ENCODE data around the gene DNAJC17.
A peak's percentile ranks its signal among the peaks of the same experiment; 100 is the strongest.

The DNAJC17 gene

DNA sequence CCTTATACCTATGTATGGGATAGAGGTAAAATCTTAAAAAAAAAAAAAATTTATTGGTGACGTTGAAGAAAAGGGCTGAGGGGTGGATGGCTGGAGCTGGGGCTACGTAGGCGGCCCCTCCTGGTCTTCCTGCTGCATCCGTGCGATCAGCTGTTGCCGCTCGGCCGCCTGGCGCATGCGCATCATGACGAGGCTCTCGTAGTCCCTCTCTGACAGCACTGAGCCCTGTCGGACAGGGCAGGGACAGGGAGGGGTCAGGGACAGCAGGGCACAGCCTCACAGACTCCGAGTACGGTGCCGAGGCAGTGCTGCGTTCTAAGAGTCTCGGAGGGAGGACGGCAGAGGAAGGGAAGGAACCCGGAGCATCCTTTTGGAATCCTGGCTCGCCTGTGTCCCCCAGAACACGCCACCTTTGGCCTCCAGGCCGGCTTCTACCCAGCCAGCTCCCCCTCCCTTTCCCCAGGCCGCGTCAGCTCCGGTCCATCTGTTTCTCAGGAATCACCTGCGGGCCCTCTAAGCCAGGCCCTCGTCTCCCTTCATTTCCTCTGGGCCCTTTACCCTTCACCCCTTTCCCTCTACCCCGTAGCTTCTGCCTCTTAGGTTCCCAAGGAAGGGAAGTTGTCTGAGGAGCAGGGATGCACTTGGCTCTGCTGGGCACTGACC is 39.3 kb downstream of the DNAJC17 start:
- Histone ChIP-seq H3K36me3 (ENCODE audit: control insufficient read depth, insufficient read depth, low read length) (peaks cover 15% of the 10 kb centered on the region), H3K27ac (ENCODE audit: low read depth, low read length, severe bottlenecking) (no peak overlapping the region), H3K9me3 (ENCODE audit: control insufficient read depth, low read length) (no peaks in the 10 kb centered on the region), H3K4me3 (ENCODE audit: extremely low read depth, insufficient read depth, low read length, poor library complexity, severe bottlenecking) (no peak overlapping the region), H3K4me1 (ENCODE audit: control insufficient read depth, insufficient read depth, low read length, poor library complexity, severe bottlenecking) (peaks cover 40% of the 10 kb centered on the region)
- WGBS, 2 experiments (ENCODE audit: insufficient coverage in 2 of 2) = 93 to 94% methylated on average over 27 to 28 of the region's 29 CpGs

DNA sequence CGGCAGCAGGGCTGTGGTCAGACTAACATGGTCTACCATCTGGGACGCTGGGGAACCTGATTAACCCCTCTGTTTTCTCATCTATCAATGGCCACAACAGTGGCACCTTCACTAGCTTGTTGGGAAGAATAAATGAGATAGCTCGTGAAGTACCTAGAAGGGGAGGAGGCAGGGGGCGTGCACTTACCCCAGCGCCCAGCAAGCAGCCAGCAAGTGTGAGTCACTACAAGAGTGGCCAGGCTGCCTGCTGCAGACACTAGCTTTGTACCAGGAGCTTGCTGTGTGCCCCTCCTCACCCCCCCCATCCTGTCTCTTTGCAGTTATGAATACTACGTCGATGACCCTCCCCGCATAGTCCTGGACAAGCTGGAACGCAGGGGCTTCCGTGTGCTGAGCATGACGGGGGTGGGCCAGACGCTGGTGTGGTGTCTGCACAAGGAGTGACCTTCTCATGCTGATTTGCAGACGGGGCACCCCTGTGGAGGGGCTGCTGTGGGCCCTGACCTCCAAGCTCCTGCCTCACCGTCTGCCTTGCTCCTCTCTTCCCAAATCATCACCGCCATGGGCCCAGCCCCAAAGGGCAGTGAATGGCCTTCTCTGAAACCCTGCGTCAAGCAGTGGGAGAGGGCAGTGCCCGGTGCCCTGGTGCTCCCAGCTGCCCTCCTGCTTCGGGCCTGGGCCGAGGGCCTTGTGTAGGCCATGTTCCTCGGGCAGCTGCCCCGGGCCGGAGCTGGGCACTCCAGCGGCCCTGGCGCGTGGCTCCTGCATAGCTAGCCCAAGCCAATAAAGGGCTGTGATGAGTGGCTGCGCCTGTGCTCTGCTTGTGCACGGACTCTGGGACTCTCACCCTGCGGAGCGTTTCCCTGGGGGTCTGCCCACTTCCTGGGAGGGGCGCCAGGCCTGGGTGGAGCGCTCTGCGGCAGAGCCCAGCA is 40.1 kb downstream of the DNAJC17 start:
- no peak overlapping the region for H3K4me3 ChIP-seq (ENCODE audit: extremely low read depth, insufficient read depth, low read length, poor library complexity, severe bottlenecking)
- H3K9me3 ChIP-seq (ENCODE audit: control insufficient read depth, low read length) = no peaks in the 10 kb centered on the region
- peaks cover 40% of the 10 kb centered on the region for H3K4me1 ChIP-seq (ENCODE audit: control insufficient read depth, insufficient read depth, low read length, poor library complexity, severe bottlenecking)
- H3K27ac ChIP-seq (ENCODE audit: low read depth, low read length, severe bottlenecking) = peak overlapping the region; percentile 5
- peaks cover 11% of the 10 kb centered on the region for H3K36me3 ChIP-seq (ENCODE audit: control insufficient read depth, insufficient read depth, low read length)
- WGBS, 2 experiments (ENCODE audit: insufficient coverage in 2 of 2) = 73 to 75% methylated on average over 25 to 28 of the region's 32 CpGs

GRCh38 chr15:40766194-40766815 is 41.0 kb downstream of the DNAJC17 start:
- peaks cover 40% of the 10 kb centered on the region for H3K4me1 ChIP-seq (ENCODE audit: control insufficient read depth, insufficient read depth, low read length, poor library complexity, severe bottlenecking)
- peaks cover 9% of the 10 kb centered on the region for H3K36me3 ChIP-seq (ENCODE audit: control insufficient read depth, insufficient read depth, low read length)
- 60 to 71% methylated on average over 4 to 7 of the region's 7 CpGs for WGBS, 2 experiments (ENCODE audit: insufficient coverage in 2 of 2)
- H3K27ac ChIP-seq (ENCODE audit: low read depth, low read length, severe bottlenecking) = peak overlapping the region; percentile 16
- no peaks in the 10 kb centered on the region for H3K9me3 ChIP-seq (ENCODE audit: control insufficient read depth, low read length)
- no peak overlapping the region for H3K4me3 ChIP-seq (ENCODE audit: extremely low read depth, insufficient read depth, low read length, poor library complexity, severe bottlenecking)

DNA sequence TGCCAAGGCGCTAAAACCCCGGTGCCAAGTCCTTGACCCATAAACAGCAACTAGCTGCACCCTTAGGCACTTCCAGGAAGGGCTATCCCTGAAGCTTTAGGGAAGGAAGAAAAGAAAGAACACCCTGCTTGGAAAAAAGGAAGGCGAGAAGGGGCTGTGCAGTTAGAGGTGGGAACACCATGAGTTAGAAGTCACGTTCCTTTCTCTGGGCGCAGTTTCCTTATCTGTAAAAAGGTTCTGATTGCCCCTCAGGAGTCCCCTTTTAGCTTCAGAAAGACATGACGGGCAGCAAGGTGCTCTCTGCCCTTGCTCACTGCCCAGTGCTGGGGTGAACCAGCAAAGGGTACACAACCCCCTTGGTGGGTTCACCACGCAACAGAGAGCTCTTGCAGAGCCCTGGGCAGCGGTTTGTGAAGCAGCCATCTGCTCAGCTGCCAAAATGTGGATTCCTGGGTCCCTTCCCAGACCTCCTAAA is 42.6 kb downstream of the DNAJC17 start:
- Histone ChIP-seq H3K4me1 (ENCODE audit: control insufficient read depth, insufficient read depth, low read length, poor library complexity, severe bottlenecking) (peaks cover 40% of the 10 kb centered on the region), H3K9me3 (ENCODE audit: control insufficient read depth, low read length) (no peaks in the 10 kb centered on the region), H3K36me3 (ENCODE audit: control insufficient read depth, insufficient read depth, low read length) (peaks cover 5% of the 10 kb centered on the region), H3K27ac (ENCODE audit: low read depth, low read length, severe bottlenecking) (no peak overlapping the region), H3K4me3 (ENCODE audit: extremely low read depth, insufficient read depth, low read length, poor library complexity, severe bottlenecking) (peak overlapping the region; percentile 55)
- WGBS, 2 experiments (ENCODE audit: insufficient coverage in 2 of 2) = 62 to 70% methylated on average over 6 to 8 of the region's 8 CpGs

- H3K27ac ChIP-seq (ENCODE audit: low read depth, low read length, severe bottlenecking) = peak within 1 kb of the TSS; percentile 57
- H3K9me3 ChIP-seq (ENCODE audit: control insufficient read depth, low read length) = no peaks in the 10 kb centered on the region
- H3K4me3 ChIP-seq (ENCODE audit: extremely low read depth, insufficient read depth, low read length, poor library complexity, severe bottlenecking) = peak within 1 kb of the TSS; percentile 55
- peaks cover 33% of the 10 kb centered on the region for H3K4me1 ChIP-seq (ENCODE audit: control insufficient read depth, insufficient read depth, low read length, poor library complexity, severe bottlenecking)
- 2 to 3% methylated on average over 54 to 67 of the region's 75 CpGs for WGBS, 2 experiments (ENCODE audit: insufficient coverage in 2 of 2)
- peaks cover 5% of the 10 kb centered on the region for H3K36me3 ChIP-seq (ENCODE audit: control insufficient read depth, insufficient read depth, low read length)
These were observed 43.3 kb downstream of the DNAJC17 start, which contains the start of gene GCHFR for GRCh38 chr15:40763801-40764628. Gene GCHFR, plus strand, starts transcription at chr15:40764068. Its CDS starts 113 bp downstream, at chr15:40764181.

GRCh38 chr15:40762919-40763800 is 44.1 kb downstream of the DNAJC17 start:
- Histone ChIP-seq H3K27ac (ENCODE audit: low read depth, low read length, severe bottlenecking) (peak overlapping the region; percentile 57), H3K36me3 (ENCODE audit: control insufficient read depth, insufficient read depth, low read length) (no peaks in the 10 kb centered on the region), H3K9me3 (ENCODE audit: control insufficient read depth, low read length) (no peaks in the 10 kb centered on the region), H3K4me1 (ENCODE audit: control insufficient read depth, insufficient read depth, low read length, poor library complexity, severe bottlenecking) (peaks cover 28% of the 10 kb centered on the region), H3K4me3 (ENCODE audit: extremely low read depth, insufficient read depth, low read length, poor library complexity, severe bottlenecking) (peak overlapping the region; percentile 55)
- 63 to 68% methylated on average over 27 to 45 of the region's 55 CpGs for WGBS, 2 experiments (ENCODE audit: insufficient coverage in 2 of 2)

DNA sequence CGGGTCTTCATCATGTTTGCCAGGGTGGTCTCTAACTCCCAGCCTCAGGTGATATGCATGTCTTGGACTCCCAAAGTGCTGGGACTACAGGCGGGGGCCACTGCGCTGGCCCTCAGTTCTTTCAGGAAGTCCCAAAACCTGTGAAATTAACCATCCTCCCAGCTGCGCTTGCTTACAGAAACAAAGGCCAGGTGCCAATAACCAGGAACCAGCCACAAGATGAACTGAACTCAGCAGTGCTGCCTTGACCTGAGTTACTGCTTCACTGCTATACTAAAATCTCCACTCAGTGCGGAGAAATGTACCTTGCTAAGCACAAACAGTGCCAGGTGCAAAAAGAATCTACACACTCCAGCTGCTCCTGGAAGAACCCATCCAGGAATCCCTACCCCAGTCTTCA is 47.3 kb downstream of the DNAJC17 start:
- H3K27ac ChIP-seq (ENCODE audit: low read depth, low read length, severe bottlenecking) = no peak overlapping the region
- H3K9me3 ChIP-seq (ENCODE audit: control insufficient read depth, low read length) = no peaks in the 10 kb centered on the region
- 86 to 97% methylated on average over 3 to 4 of the region's 5 CpGs for WGBS, 2 experiments (ENCODE audit: insufficient coverage in 2 of 2)
- no peak overlapping the region for H3K4me3 ChIP-seq (ENCODE audit: extremely low read depth, insufficient read depth, low read length, poor library complexity, severe bottlenecking)
- H3K36me3 ChIP-seq (ENCODE audit: control insufficient read depth, insufficient read depth, low read length) = no peaks in the 10 kb centered on the region
- peaks cover 3% of the 10 kb centered on the region for H3K4me1 ChIP-seq (ENCODE audit: control insufficient read depth, insufficient read depth, low read length, poor library complexity, severe bottlenecking)

GRCh38 chr15:40756938-40757337 is 50.3 kb downstream of the DNAJC17 start:
- no peaks in the 10 kb centered on the region for H3K9me3 ChIP-seq (ENCODE audit: control insufficient read depth, low read length)
- peak overlapping the region; percentile 20 for H3K27ac ChIP-seq (ENCODE audit: low read depth, low read length, severe bottlenecking)
- H3K36me3 ChIP-seq (ENCODE audit: control insufficient read depth, insufficient read depth, low read length) = peaks cover 5% of the 10 kb centered on the region
- no peaks in the 10 kb centered on the region for H3K4me1 ChIP-seq (ENCODE audit: control insufficient read depth, insufficient read depth, low read length, poor library complexity, severe bottlenecking)
- WGBS, 2 experiments (ENCODE audit: insufficient coverage in 2 of 2) = 39 to 72% methylated on average over 3 to 6 of the region's 6 CpGs
- no peak overlapping the region for H3K4me3 ChIP-seq (ENCODE audit: extremely low read depth, insufficient read depth, low read length, poor library complexity, severe bottlenecking)

DNA sequence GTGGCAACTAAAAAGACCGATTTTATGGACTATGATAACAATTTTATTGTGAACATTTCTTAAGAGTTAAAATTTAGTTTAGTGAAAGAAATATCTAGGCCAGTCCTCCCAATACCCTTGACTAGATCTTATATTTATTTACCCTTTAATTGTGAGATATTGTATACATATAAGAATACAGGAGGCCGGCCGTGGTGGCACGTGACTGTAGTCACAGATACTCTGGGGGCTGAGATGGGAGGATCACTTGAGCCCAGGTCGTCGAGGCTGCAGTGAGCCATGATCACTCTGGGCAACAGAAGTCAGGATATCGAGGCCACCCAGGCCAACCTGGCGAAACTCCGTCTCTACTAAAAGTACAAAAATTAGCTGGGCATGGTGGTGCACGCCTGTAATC is 51.5 kb downstream of the DNAJC17 start:
- Histone ChIP-seq H3K9me3 (ENCODE audit: control insufficient read depth, low read length) (no peaks in the 10 kb centered on the region), H3K4me1 (ENCODE audit: control insufficient read depth, insufficient read depth, low read length, poor library complexity, severe bottlenecking) (no peaks in the 10 kb centered on the region), H3K4me3 (ENCODE audit: extremely low read depth, insufficient read depth, low read length, poor library complexity, severe bottlenecking) (peak overlapping the region; percentile 92), H3K27ac (ENCODE audit: low read depth, low read length, severe bottlenecking) (peak overlapping the region; percentile 78), H3K36me3 (ENCODE audit: control insufficient read depth, insufficient read depth, low read length) (peaks cover 14% of the 10 kb centered on the region)
- WGBS, 2 experiments (ENCODE audit: insufficient coverage in 2 of 2) = 89 to 94% methylated on average over 9 of the region's 10 CpGs
